Stimulated activated CD8-positive, alpha-beta memory T cell treated with anti-CD3 and anti-CD28 coated beads, Interleukin-12 subunit alpha, Interleukin-12 subunit beta, amount 100 ng/mL, for 24 hours (primary cell): ENCODE results near the gene CASP12.
"Not testable (repeated sequence)": the region's sequence is repeated elsewhere in the genome, so short reads cannot be mapped to it uniquely, and the experiment has no call there.

ENCODE experiments used
- DNase-seq: peaks from one replicate; pipeline ENCODE4 v3.0.0-alpha.2; 2020; ENCODE audit errors: extremely low read depth

Gene CASP12

GRCh38 chr11:104897891-104898684 is at the start of gene CASP12:
CASP12 (minus strand) TSS chr11:104898460.
- DNase-seq = no peak

- DNase-seq = no peak
Observed at GRCh38 chr11:104946907-104947306, 48.6 kb upstream of the CASP12 start.

GRCh38 chr11:104944076-104944475 is 45.8 kb upstream of the CASP12 start:
- no peak for DNase-seq

- no peak for DNase-seq
Observed at GRCh38 chr11:104943561-104943960, 45.3 kb upstream of the CASP12 start.

- DNase-seq = no peak
Observed at GRCh38 chr11:104934594-104934993, 36.3 kb upstream of the CASP12 start.

- not testable (repeated sequence) for DNase-seq
Observed at GRCh38 chr11:104934073-104934472, 35.8 kb upstream of the CASP12 start.

GRCh38 chr11:104928811-104929210 is 30.6 kb upstream of the CASP12 start:
- no peak for DNase-seq

- DNase-seq = no peak
Observed at GRCh38 chr11:104926771-104927611, 28.7 kb upstream of the CASP12 start.

GRCh38 chr11:104925850-104926249 is 27.6 kb upstream of the CASP12 start:
- no peak for DNase-seq

- no peak for DNase-seq
Observed at GRCh38 chr11:104918113-104918824, 20.0 kb upstream of the CASP12 start.

GRCh38 chr11:104917271-104918112 is 19.2 kb upstream of the CASP12 start:
- no peak for DNase-seq

- no peak for DNase-seq
Observed at GRCh38 chr11:104916442-104916841, 18.2 kb upstream of the CASP12 start.

- DNase-seq = no peak
Observed at GRCh38 chr11:104912102-104912501, 13.8 kb upstream of the CASP12 start.

GRCh38 chr11:104908186-104908531 is 9.9 kb upstream of the CASP12 start:
- DNase-seq = no peak

GRCh38 chr11:104907521-104908185 is 9.4 kb upstream of the CASP12 start:
- DNase-seq = no peak

GRCh38 chr11:104905271-104905670 is 7.0 kb upstream of the CASP12 start:
- DNase-seq = no peak

- DNase-seq = no peak
Observed at GRCh38 chr11:104899226-104899625, 966 bp upstream of the CASP12 start.

GRCh38 chr11:104898685-104899013 is 389 bp upstream of the CASP12 start:
- no peak for DNase-seq

GRCh38 chr11:104895634-104896033 is 2.6 kb downstream of the CASP12 start:
- DNase-seq = no peak

GRCh38 chr11:104893876-104894275 is 4.4 kb downstream of the CASP12 start:
- no peak for DNase-seq
